Thymus (tissue), 11 donors: ENCODE data around the gene SRPK3. TPM values are rescaled to one million over a fixed set of nuclear protein-coding genes. Genes with fewer than 3 reads are reported as not detected.

Experiments used
- DNase-seq, 9 donors: peaks; one replicate each; pipeline ENCODE4 v3.0.0-alpha.2; 2013; ENCODE audit warnings: low spot score in 9 of 9, low read depth in 6 of 9, missing footprints in 1 of 9
- H3K27ac ChIP-seq, 2 donors: one replicate each; pipeline ENCODE4 v1.5.1; 2013; ENCODE audit warnings: control low read depth in 1 of 2, low read depth in 1 of 2, low read length in 1 of 2, mild to moderate bottlenecking in 1 of 2, moderate library complexity in 1 of 2
- H3K27me3 ChIP-seq, 2 donors: one replicate each; pipeline ENCODE4 v1.5.1; 2013; ENCODE audit warnings: low read length in 1 of 2; ENCODE audit not compliant: control insufficient read depth in 2 of 2, insufficient read depth in 1 of 2
- H3K36me3 ChIP-seq, 2 donors: one replicate each; pipeline ENCODE4 v1.5.1; 2013; ENCODE audit warnings: low read length in 1 of 2, mild to moderate bottlenecking in 1 of 2, moderate library complexity in 1 of 2; ENCODE audit not compliant: control insufficient read depth in 2 of 2, insufficient read depth in 2 of 2
- H3K4me1 ChIP-seq, 2 donors: one replicate each; pipeline ENCODE4 v1.5.1; 2013; ENCODE audit warnings: low read length in 2 of 2; ENCODE audit not compliant: control insufficient read depth in 2 of 2, insufficient read depth in 2 of 2
- H3K4me3 ChIP-seq, 2 donors: one replicate each; pipeline ENCODE4 v1.5.1; 2013; ENCODE audit warnings: low read length in 2 of 2, control low read depth in 1 of 2, mild to moderate bottlenecking in 1 of 2
- H3K9me3 ChIP-seq, 2 donors: one replicate each; pipeline ENCODE4 v1.5.1; 2013; ENCODE audit warnings: low read length in 1 of 2, mild to moderate bottlenecking in 1 of 2; ENCODE audit not compliant: control insufficient read depth in 2 of 2, insufficient read depth in 1 of 2
- WGBS: extraction: QIAGEN DNeasy Blood & Tissue Kit; methylation state at CpG from one replicate; pipeline ENCODE4 v1.1.7; 2013; 5-methylcytosine and 5-hydroxymethylcytosine counted together
- polyA plus RNA-seq: library from polyadenylated mRNA; stranded (reverse); fragments of 200-250 nt; gene quantifications from one replicate; pipeline ENCODE4 v1.2.3, GENCODE V29; 2013
- total RNA-seq: library from RNA; stranded (reverse); fragments of 120-200 nt; gene quantifications from one replicate; pipeline ENCODE4 v1.2.4, GENCODE V29; 2013
- donor health status: healthy.

SRPK3 gene
- total and polyA plus RNA-seq, 2 donors, result 0.61 to 0.75 TPM

- 89% methylated on average over 22 of the region's 22 CpGs for WGBS
- Histone ChIP-seq H3K4me1 (peaks cover 0 to 8% of the 10 kb centered on the region in 2 donors), H3K9me3 (no peaks in the 10 kb centered on the region), H3K36me3 (no peaks in the 10 kb centered on the region), H3K27me3 (peaks cover 0 to 10% of the 10 kb centered on the region in 2 donors), H3K27ac (no peak overlapping the region), H3K4me3 (no peak overlapping the region)
- DNase-seq, result no peak
Observed at GRCh38 chrX:153768311-153769157, 12.3 kb upstream of the SRPK3 start.

GRCh38 chrX:153769158-153769864 is 11.5 kb upstream of the SRPK3 start:
- H3K4me3 ChIP-seq, result no peak overlapping the region
- H3K36me3 ChIP-seq, result no peaks in the 10 kb centered on the region
- WGBS, result 93% methylated on average over 23 of the region's 23 CpGs
- H3K9me3 ChIP-seq, result no peaks in the 10 kb centered on the region
- H3K27me3 ChIP-seq, result peaks cover 0 to 10% of the 10 kb centered on the region in 2 donors
- DNase-seq, result no peak
- peaks cover 0 to 8% of the 10 kb centered on the region in 2 donors for H3K4me1 ChIP-seq
- no peak overlapping the region for H3K27ac ChIP-seq

DNA sequence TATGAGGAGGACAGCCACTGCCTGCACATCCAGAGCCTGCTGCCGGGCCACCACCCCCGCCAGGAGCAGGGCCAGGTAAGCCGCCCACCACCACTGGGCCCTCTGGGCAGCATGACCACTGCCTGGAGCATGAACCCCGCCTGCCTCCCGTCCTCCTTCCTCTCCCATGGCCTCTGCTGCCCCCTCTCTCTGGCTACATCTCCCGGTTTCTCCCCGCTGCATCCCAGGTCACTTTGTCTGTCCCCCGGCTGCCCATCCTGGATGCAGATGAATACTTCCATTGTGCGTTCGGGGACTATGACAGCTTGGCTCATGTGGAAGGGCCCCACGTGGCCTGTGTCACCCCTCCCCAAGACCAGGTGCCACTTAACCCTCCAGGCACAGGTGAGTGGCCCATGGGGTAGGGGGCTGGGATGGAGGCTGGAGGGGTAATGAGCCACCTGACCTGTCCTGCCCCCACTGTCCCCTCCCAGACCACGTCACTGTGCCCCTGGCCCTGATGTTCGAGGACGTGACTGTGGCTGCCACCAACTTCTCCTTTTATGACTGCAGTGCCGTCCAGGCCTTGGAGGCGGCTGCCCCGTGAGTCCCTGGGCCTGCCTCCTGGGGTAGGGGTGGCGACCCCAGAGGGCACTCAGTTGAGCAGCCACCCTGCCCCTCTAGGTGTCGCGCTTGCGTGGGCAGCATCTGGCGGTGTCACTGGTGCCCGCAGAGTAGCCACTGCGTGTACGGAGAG is 10.8 kb upstream of the SRPK3 start:
- H3K4me1 ChIP-seq, result peaks cover 0 to 8% of the 10 kb centered on the region in 2 donors
- H3K27ac ChIP-seq, result no peak overlapping the region
- no peak overlapping the region for H3K4me3 ChIP-seq
- no peaks in the 10 kb centered on the region for H3K36me3 ChIP-seq
- no peak for DNase-seq
- no peaks in the 10 kb centered on the region for H3K9me3 ChIP-seq
- WGBS, result 95% methylated on average over 25 of the region's 25 CpGs
- H3K27me3 ChIP-seq, result peaks cover 0 to 10% of the 10 kb centered on the region in 2 donors

DNA sequence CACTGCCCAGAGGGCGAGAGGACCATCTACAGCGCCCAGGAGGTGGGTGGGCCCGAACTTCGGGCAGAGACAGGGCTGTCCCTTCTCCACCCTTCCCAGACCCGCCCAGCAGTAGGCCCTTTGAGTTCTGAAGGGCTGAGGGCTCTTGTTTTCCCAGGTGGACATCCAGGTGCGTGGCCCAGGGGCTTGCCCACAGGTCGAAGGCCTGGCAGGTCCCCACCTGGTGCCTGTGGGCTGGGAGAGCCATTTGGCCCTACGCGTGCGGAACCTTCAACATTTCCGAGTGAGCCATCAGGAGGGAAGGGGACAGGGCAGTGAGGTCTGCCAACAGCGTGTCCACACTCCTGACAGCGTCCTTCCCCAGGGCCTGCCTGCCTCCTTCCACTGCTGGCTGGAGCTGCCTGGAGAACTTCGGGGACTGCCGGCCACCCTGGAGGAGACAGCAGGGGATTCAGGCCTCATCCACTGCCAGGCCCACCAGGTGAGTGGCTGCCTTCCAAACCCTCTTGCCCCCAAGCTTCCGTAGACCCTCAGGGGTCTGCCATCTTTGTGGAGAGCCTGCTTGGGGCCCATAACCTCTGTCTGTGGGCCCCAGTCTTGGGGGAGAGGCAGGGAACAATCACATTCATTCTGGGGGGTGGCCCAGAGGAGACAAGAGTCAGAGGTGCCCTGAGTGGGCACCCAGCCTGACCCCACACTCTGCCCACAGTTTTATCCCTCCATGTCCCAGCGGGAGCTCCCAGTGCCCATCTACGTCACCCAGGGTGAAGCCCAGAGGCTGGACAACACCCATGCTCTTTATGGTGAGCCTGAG is 10.0 kb upstream of the SRPK3 start:
- Histone ChIP-seq H3K9me3 (no peaks in the 10 kb centered on the region), H3K4me1 (peaks cover 0 to 8% of the 10 kb centered on the region in 2 donors), H3K4me3 (no peak overlapping the region), H3K27ac (no peak overlapping the region), H3K27me3 (peaks cover 0 to 7% of the 10 kb centered on the region in 2 donors), H3K36me3 (no peaks in the 10 kb centered on the region)
- 97% methylated on average over 18 of the region's 18 CpGs for WGBS
- no peak for DNase-seq

GRCh38 chrX:153771415-153772315 is 9.2 kb upstream of the SRPK3 start:
- peaks cover 0 to 2% of the 10 kb centered on the region in 2 donors for H3K27me3 ChIP-seq
- no peak overlapping the region for H3K27ac ChIP-seq
- 96% methylated on average over 37 of the region's 37 CpGs for WGBS
- no peak overlapping the region for H3K4me3 ChIP-seq
- H3K9me3 ChIP-seq, result no peaks in the 10 kb centered on the region
- no peak for DNase-seq
- peaks cover 0 to under 1% of the 10 kb centered on the region in 2 donors for H3K4me1 ChIP-seq
- H3K36me3 ChIP-seq, result no peaks in the 10 kb centered on the region

DNA sequence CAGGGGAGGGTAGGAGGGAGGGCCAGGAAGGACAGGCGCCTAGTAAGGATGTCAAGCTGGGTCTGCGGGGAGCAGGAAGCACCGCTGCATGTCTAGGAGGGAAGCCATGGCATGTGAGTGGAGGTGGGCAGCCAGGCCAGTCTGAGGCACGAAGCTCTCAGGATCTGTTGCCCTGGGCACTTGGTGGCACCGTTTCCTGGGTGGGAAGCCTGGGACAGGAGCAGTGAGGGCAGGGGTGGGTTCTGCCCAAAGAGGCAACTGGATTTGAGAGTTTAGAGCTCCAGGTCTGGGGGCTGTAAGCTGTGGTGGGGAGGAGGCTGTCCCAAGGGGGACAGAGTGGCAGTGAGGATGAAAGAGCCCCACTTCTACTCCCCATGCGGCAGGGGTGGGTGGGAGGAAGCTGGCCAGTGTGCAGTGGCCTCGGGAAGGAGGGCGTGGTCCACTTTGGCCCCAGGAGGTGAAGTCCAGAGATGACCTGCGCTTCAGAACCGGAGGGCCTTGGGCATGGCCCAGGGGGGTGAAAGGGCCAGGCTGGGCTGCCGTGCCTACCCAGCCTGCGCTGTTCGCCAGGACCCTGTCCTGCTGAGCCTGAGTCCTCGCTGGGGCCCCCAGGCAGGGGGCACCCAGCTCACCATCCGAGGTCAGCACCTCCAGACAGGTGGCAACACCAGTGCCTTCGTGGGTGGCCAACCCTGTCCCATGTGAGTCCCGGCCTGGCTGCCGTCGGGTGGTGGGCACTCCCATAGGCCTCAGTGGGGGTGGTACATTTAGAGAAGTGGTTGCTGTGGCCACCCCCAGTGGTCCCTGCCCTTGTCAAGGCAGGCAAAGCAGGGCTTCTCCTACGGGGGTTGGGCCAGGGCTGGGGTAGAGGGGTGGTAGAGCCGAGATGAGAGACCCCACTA is 8.3 kb upstream of the SRPK3 start:
- Histone ChIP-seq H3K27me3 (peaks cover 0 to 2% of the 10 kb centered on the region in 2 donors), H3K9me3 (no peaks in the 10 kb centered on the region), H3K4me3 (no peak overlapping the region), H3K36me3 (no peaks in the 10 kb centered on the region), H3K4me1 (no peaks in the 10 kb centered on the region), H3K27ac (no peak overlapping the region)
- DNase-seq, result no peak
- WGBS, result 91% methylated on average over 21 of the region's 21 CpGs

DNA sequence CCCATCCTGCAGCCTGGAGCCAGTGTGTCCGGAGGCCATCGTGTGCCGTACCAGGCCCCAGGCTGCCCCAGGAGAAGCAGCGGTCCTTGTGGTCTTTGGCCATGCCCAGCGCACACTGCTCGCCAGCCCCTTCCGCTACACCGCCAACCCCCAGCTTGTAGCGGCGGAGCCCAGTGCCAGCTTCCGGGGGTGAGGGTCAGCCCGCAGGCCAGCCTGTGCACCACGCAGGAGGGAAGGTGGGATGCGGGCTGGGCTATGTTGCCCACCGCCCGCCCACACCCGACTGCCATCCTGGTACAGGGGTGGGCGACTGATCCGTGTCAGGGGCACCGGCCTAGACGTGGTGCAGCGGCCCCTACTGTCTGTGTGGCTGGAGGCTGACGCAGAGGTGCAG is 7.6 kb upstream of the SRPK3 start:
- 97% methylated on average over 23 of the region's 23 CpGs for WGBS
- no peak for DNase-seq
- H3K4me1 ChIP-seq, result no peaks in the 10 kb centered on the region
- no peak overlapping the region for H3K27ac ChIP-seq
- H3K27me3 ChIP-seq, result peaks cover 0 to 5% of the 10 kb centered on the region in 2 donors
- H3K4me3 ChIP-seq, result no peak overlapping the region
- no peaks in the 10 kb centered on the region for H3K36me3 ChIP-seq
- H3K9me3 ChIP-seq, result no peaks in the 10 kb centered on the region
